ENCODE results near the gene ZIC5.

Gene ZIC5

GRCh38 chr13:99975626-99976025 is 4.1 kb upstream of the ZIC5 start:
- no peak for DNase-seq

DNA sequence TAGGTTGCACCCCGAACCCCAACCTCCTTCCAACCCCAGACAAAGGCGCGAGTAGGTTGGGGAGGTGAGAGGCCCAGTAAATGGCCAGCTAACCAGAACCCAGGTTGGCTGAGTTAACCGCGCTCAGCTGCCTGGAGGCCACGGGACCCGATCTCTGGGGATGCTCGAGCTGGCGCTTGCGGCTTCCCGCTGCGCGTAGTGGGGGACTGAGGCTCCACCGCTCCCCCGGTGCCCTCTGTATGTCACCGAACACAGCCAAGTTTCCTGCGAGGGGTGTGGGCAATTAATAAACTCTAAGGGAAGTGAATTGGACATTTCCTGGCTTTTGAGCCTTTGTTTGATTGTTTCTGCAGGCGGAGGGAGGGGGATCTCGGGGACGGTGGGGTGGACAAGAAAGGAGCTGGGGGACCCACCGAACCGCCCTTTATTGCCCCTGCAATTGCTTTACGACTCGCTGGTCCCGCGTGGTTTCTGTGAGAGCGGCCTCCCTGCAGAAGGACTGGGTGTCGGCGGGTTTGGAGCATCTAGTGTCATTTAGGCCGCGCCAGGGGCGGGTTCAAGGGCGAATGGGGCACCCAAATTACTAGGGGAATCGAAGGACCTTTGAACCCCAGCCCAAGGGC is 3.5 kb upstream of the ZIC5 start:
- no peak for DNase-seq

DNA sequence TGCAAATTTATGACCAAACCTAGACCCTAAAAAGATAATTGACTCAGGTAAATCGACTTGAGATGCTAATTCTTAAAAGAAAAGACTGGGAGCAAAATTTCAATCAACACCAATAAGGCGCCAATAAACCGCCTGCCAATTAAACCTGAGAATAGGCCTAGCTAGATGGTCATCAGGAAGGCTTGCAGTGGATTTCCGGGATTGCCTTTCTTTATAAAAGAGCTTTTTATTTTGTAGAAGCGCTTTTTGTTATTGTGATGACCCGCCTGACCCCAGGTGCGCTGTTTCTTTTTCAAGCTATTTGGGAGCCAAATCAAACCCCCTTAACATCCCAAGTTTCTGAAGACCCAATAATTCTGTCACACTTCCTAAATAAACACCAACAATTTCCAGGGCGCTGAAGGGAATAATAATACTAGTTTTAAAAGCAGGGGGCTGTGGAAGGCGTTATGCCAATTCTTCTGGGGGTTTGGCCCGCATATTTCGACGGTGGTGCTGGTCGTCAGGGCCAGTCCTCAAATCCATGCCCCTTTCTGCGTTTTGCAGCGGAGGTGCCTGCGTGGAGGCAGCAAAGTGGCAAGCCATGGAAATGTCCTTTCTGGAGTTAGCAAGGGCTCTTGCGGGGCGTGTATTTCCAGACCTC is 2.9 kb upstream of the ZIC5 start:
- no peak for DNase-seq

DNA sequence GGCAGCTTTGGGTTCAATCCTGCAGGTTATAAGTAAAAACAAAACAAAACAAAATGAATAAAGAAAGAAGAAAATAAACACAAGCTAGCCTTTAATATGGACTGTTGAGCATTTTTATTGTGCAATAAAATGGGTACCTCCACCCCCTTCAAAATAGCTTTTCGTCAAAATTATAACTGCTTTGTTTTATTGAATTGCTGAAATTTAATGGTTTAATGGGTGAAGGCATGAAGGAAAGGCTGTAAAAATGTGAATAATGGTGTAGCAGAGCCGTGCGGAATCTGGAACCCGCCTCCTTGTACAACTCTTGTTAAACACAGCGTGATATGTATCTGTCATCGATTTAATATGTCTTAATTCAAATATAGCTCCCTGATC is 2.2 kb upstream of the ZIC5 start:
- DNase-seq = no peak

DNA sequence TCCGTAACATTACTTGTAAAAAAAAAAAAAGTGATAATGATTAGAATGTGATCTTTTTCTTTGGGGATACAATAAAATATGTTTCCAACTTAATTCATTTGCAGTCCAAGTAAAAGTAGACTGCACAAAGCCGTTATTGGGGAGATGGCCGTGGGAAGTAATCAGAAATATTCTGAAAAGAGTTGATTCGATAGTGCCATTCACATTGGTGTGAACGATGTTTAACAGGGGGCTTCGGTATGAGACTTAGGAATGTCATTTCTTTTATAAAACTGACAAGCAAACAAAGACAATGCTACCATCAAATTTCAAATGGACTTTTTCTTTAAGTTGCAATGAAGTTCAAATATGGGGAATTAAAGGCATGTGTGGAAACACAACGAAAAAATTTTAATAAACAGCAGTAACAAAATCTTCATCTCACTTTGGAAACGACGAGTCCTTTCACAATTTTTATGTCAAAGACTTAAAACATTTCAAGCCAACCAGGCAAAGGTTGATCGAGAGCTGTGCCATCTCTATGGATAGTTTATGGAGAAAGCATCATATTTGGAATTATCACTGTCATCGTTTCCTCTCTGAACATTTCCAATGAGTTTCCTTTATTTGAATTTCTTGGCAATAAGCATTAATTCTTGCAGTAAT is 1.7 kb upstream of the ZIC5 start:
- no peak for DNase-seq

- DNase-seq = no peak
Observed at GRCh38 chr13:99972190-99972731, 694 bp upstream of the ZIC5 start.

GRCh38 chr13:99970651-99971575 is 654 bp downstream of the ZIC5 start:
- DNase-seq = peak; percentile 89

DNA sequence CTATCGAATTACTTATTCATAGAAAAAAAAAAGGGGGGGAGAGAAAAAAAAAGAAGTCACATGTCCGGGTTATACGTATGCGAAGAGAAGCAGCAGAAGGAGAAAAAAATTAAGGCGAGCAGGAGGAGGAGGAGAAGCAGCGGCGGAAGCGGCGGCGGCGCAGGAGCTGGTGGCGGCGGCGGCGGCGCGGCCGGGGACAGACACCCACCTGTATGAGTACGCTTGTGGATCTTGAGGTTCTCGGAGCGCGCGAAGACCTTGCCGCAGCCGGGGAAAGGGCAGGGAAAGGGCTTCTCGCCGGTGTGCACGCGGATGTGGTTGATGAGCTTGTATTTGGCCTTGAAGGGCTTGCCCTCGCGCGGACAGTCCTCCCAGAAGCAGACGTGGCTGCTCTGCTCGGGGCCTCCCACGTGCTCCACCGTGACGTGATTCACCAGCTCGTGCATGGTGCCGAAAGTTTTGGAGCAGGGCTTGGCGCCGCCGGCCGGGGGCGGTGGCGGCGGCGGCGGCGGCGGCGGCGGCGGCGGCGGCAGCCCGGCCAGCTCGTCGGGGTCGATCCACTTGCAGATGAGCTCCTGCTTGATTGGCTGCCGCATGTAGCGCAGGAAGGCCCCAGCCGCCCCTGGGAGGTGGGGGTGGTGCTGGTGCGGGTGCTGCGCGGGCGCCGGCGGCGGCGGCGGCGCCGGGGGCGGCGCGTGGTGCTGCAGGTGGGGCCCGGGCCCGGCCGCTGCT is 1.5 kb downstream of the ZIC5 start:
- DNase-seq = peak; percentile 94

GRCh38 chr13:99969453-99969918 is 2.1 kb downstream of the ZIC5 start:
- no peak for DNase-seq

DNA sequence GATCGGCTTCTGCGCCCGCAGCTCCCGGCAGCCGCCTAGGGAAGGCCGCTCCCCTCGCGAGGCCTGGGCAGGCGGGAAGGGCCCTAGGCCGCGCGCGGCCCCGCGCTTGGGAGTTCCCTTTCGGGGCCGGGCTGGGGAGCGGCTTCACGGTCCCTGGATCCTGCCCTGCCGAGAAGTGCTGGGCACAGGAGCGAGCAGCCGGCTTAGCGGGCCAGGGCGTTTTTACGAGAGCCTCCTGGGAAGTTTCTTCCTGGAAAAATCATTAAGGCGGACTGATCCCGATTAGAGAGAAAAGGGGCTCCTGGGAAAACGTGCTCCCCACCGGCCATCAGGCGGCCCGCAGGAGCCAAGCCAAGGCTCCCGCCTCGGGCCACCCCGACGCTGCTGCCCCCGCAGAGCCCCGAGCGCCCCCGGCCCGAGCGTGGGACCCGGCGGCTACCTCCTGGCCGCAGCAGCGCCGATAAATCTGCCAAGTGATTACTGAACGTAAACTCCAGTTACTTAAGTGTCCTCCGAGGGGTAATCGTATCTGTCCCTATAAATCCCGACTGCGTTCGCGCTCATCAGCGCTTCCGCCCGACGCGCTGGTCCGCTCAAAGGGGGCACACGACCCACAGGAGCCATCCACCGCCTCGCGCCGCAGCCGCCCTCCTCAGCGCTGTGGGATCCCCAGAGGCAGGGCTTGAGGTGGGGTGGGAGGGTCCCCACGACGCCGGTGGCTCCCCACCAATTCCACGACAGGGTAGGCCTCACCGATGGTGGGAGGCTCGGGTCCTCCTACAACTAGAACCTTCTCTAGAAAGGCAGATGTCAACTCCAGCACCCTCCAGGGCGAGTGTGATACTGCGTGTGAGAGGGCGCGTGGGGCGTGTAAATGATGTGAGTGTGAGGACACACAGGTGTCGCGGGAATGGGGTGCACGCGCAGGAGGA is 2.8 kb downstream of the ZIC5 start:
- peak; percentile 29 for DNase-seq

DNA sequence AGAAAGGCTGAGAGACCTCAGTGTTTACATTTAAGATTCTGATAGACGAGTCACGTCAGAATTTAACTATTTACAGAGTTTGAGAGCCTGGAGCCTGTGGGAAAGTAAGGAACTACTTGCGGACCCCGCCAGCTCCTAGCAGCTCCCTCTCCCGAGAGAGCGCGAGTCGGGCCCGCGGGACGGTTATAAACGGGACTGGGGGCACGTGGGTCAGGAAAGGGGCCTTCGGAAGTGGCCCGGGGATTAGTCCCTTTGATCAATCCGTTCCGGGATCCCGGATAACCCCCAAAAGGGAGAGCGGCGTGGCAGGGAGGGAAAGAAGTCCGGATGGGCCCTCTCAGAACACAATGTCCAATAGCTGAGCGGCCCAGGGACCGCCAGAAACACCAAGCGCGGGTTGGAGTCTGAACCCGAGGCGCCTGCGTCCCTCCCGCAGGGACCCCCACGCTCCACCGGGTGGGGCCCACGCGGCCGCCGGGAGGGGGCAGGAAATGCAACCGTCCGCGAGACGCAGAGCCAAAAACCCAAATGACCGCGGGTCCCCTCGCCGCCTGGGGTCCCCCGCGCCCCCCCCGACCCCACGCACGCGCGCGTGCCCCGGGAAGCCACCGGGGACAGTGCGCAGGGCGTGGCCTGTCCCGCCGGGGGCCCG is 3.6 kb downstream of the ZIC5 start:
- DNase-seq = no peak

- no peak for DNase-seq
Observed at GRCh38 chr13:99967498-99967868, 4.1 kb downstream of the ZIC5 start.

- no peak for DNase-seq
Observed at GRCh38 chr13:99966064-99966805, 5.3 kb downstream of the ZIC5 start.

- no peak for DNase-seq
Observed at GRCh38 chr13:99965329-99966000, 6.1 kb downstream of the ZIC5 start.

- no peak for DNase-seq
Observed at GRCh38 chr13:99963816-99964339, 7.7 kb downstream of the ZIC5 start.

DNA sequence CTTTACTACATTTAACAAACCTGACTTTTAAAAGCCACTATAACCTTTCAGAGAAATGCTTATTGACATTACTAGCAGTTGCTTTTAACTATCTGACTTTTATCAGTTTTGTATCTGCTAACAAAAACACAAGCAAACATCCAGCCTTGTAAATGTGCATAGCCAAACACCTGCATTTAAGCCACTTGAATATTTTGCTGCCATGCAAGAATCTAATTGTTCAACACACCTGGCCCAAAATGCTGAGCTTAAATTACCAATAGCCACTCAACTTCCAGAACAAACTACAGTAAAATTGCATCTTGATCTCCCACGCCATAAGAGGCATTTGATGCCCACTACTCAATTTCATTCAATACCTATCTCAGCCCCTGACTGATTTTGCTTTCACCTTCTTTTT is 9.3 kb downstream of the ZIC5 start:
- no peak for DNase-seq

DNA sequence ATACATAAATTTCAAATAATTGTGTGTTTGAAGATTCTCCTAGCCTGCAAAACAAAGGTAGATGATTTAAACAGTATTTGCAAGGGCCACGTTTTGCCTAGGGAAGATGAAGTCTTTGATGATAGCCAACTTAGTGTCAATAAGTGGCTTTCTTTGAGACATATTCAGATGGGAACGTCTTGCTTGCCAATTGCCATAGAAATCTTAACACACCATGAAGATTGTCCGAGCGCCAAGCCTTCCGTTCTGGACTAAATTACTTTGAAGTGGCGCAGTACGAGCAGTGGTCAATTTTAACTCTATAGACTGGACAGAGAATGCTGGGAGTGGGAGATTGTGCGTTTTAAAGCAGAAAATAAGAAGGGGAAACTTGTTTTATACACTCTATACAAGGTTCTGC is 9.9 kb downstream of the ZIC5 start:
- DNase-seq = no peak

GRCh38 chr13:99960663-99961311 is 10.8 kb downstream of the ZIC5 start:
- DNase-seq = no peak
